GM21367 (cell line): ENCODE results near the gene KLK4.

Source experiments
- ATAC-seq: cut with Tn5 transposase; IDR thresholded peaks from one replicate; pipeline ENCODE4 v1.9.1; 2021; ENCODE audit not compliant: unreplicated experiment

The KLK4 gene, protein sequence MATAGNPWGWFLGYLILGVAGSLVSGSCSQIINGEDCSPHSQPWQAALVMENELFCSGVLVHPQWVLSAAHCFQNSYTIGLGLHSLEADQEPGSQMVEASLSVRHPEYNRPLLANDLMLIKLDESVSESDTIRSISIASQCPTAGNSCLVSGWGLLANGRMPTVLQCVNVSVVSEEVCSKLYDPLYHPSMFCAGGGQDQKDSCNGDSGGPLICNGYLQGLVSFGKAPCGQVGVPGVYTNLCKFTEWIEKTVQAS

GRCh38 chr19:50911206-50912101 is at the start of gene KLK4:
TSS of gene KLK4 (minus strand) at chr19:50911395. CDS start at chr19:50910738, 657 bp downstream.
- ATAC-seq: no peak

DNA sequence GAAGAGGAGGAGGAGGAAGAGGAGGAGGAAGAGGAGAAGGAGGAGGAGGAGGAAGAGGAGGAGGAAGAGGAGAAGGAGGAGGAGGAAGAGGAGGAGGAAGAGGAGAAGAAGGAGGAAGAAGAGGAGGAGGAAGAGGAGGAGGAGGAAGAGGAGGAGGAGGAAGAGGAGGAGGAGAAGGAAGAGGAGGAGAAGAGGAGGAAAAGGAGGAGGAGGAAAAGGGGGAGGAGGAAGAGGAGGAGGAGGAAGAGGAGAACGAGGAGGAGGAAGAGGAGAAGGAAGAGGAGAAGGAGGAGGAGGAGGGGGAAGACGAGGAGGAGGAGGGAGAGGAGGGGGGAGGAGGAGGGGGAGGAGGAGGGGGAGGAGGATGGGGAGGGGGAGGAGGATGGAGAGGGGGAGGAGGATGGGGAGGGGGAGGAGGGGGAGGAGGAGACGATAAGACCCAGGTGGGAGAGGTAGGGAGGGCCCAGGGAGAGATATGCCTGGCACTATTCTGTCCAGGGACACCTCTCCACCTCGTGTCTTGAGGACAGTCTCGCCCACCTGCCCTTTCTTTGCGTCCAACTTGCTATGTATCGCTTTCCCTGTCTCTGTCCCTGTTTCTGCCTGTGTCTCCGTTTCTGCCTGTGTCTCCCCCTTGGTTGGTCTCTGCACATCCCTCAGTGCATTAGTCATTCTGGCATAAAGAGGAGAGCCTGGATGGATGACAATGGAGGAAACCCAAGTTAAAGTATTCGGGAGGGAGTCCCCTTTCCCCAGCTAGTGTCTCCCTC is 48.7 kb upstream of the KLK4 start:
- no peak for ATAC-seq

GRCh38 chr19:50957587-50957986 is 46.4 kb upstream of the KLK4 start:
- no peak for ATAC-seq

- ATAC-seq: no peak
Measured at GRCh38 chr19:50952910-50953309, 41.7 kb upstream of the KLK4 start, which contains the start of gene KLK5. TSS of gene KLK5 (minus strand) at chr19:50953038. CDS start at chr19:50952657, 381 bp downstream.

- no peak for ATAC-seq
Measured at GRCh38 chr19:50949861-50950260, 38.7 kb upstream of the KLK4 start.

DNA sequence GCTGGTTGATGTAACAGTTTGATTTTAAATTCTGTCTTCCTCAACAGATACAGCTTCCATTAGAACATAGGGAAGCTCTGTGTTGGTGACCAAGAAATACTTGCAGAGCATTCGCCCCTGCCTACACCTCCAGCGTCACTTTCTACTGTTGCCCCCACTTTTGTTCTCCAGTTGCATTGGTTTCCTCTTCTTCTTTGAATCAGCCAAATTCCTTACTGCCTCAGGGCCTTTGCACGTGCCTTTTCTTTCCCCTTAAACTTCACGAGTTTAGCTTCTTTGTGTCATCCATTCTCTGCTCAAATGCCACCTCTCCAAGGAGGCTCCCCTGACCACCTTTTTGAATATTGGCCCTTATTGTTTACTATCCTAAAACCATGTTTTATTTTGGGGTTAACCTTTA is 35.9 kb upstream of the KLK4 start:
- no peak for ATAC-seq

GRCh38 chr19:50944795-50945194 is 33.6 kb upstream of the KLK4 start:
- no peak for ATAC-seq

GRCh38 chr19:50943074-50943828 is 32.1 kb upstream of the KLK4 start:
- no peak for ATAC-seq

DNA sequence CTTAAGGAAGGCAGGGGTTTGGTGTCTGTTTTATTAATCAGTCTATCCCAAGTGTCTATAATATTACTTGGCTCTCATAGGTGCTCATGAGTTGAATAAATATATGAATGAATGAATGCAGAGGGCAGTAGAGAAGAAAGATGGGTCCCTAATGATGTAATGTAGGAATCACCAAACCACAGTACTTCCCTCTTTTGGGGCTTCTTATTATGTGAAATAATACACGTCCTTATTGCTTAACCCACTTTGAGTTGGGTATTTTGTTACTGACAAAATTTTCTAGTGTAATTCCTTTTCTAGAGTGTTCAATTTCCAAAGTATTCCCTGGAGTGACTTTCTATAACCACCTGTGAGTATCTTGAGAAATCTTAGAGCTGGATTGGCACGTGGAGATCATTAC is 28.4 kb upstream of the KLK4 start:
- no peak for ATAC-seq

GRCh38 chr19:50933640-50934039 is 22.4 kb upstream of the KLK4 start:
- no peak for ATAC-seq

- ATAC-seq: no peak
Measured at GRCh38 chr19:50932690-50933083, 21.5 kb upstream of the KLK4 start.

GRCh38 chr19:50932018-50932689 is 21.0 kb upstream of the KLK4 start:
- ATAC-seq: no peak

DNA sequence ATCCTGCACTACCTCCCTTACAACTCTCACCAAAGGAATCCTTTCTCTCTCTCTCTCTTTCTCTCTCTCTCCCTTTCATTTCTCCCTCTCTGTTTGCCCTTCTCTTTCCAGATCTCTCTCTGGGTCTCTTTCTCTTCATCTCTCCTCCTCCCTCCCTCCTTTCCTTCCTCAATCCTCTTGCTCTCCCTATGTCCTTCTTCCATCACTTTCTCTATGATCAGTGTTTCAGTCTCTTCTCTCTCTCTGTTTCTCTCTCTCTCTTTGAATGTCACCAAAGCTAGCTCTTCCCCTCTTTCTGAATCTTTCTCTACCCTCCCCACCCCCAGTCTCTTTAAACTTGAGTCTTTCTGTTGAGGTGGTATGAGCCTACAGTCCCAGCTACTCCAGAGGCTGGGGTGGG is 19.8 kb upstream of the KLK4 start:
- ATAC-seq: no peak

DNA sequence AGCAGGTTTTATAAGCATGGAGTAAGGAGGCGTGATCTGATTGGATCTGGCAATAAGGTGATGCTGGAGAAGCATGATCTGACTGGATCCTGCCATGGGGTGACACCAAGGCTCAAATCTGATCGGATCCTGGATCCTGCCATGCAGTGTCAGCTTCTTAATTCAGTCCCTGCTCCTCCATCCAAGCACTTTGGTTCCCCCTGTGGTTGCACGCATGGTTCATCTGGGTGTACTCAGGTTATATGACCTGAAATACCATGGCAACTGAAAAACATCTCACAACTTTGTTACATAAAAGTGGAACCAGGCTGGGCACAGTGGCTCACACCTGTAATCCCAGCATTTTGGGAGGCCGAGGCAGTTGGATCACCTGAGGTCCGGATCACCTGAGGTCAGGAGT is 17.6 kb upstream of the KLK4 start:
- no peak for ATAC-seq

DNA sequence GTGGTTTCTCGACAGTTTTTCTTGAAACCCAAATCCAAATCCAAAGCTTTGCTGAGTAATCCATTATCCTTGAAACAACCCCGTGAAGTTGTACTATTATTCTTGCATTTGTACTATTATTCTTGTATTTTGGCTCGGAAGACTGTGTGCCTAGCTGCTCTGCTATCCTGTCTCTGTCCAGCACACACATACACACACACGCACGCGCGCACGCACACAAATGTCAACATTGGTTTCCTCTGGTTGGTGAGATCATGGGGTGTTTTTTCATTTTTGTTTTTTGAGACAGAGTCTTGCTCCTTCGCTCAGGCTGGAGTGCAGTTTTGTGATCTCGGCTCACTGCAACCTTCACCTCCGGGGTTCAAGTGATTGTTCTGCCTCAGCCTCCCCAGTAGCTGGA is 14.9 kb upstream of the KLK4 start:
- no peak for ATAC-seq

- ATAC-seq: no peak
Measured at GRCh38 chr19:50925734-50926133, 14.5 kb upstream of the KLK4 start.

DNA sequence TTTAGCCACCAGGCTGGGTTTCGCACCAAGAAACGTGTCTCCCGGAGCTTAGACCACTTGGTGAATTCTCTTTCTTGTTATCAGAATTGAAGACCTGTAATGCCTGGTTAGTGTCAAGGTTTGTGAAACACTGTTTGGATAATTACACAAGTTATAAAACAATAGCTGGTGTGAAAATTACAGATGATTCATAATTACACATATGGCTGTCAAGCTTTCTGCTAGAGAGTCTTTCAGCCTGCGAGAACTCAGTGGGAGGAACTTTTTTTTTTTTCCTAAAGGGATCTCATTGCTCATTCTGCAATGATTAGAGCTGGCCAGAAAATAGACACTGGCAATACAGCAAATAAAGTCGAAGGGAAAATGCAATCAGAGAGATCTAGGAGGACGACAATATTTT is 13.4 kb upstream of the KLK4 start:
- ATAC-seq: no peak

DNA sequence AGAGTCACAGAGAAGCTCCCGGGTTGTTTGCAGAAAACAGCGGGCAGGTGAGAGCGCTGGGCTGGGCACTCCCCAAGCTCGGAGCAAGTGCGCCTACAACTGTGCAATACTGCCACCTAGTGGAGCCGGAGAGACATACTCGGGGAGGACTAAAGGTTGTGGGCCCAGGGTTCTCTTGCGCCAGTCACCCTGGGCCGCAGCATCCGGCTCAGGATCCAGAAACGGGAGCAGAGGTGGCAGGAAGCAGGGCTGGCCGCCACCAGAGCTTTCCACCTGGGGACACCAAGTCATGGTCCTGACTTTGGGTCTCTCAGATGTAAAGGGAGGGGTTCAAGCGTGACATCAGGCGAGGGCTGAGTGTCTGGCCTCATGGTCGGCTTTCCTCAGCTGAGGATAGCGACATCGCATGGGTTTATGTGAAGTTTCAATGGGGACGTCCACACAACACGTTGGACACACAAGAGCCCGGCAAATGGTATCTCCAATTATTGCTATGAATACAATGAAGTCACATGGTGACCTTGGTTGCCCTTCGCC is 11.2 kb upstream of the KLK4 start:
- ATAC-seq: no peak

GRCh38 chr19:50921426-50922316 is 10.5 kb upstream of the KLK4 start:
- no peak for ATAC-seq
